OCI-LY1 (cell line): ENCODE measurements around the gene USP43.

Experiments used
- H2AFZ ChIP-seq: fragments of 200-600 bp; sonication (generic), shearing (Covaris generic); 2 replicates; pipeline ENCODE4 v1.6.0; 2014; ENCODE audit warnings: antibody characterized with exemption, mild to moderate bottlenecking, low read length
- H3F3A ChIP-seq: fragments of 200-600 bp; sonication (generic), shearing (Covaris generic); 2 replicates; pipeline ENCODE4 v1.6.0; 2014; ENCODE audit warnings: mild to moderate bottlenecking, antibody characterized with exemption, low read length, moderate library complexity; ENCODE audit not compliant: insufficient read depth
- H3K27ac ChIP-seq: fragments of 200-600 bp; sonication (generic); 2 replicates; pipeline ENCODE4 v1.5.1; 2014; ENCODE audit warnings: low read length, mixed run types, mild to moderate bottlenecking, low read depth; ENCODE audit not compliant: poor library complexity, severe bottlenecking
- H3K27me3 ChIP-seq: fragments of 200-600 bp; sonication (generic); 2 replicates; pipeline ENCODE4 v1.6.0; 2014; ENCODE audit warnings: antibody characterized with exemption, mild to moderate bottlenecking, low read length, moderate library complexity; ENCODE audit not compliant: insufficient read depth
- H3K36me3 ChIP-seq: fragments of 200-600 bp; sonication (generic); 2 replicates; pipeline ENCODE4 v1.6.1; 2014; ENCODE audit warnings: mild to moderate bottlenecking, antibody characterized with exemption, low read length, moderate library complexity, mixed read lengths; ENCODE audit not compliant: insufficient read depth
- H3K4me1 ChIP-seq: fragments of 200-600 bp; sonication (generic); 2 replicates; pipeline ENCODE4 v1.5.1; 2014; ENCODE audit warnings: mild to moderate bottlenecking, low read length, moderate library complexity; ENCODE audit not compliant: insufficient read depth, severe bottlenecking
- H3K4me2 ChIP-seq: fragments of 200-600 bp; sonication (generic), shearing (Covaris generic); 2 replicates; pipeline ENCODE4 v1.6.1; 2014; ENCODE audit warnings: low read length
- H3K4me3 ChIP-seq: fragments of 200-600 bp; sonication (generic); 2 replicates; pipeline ENCODE4 v1.5.1; 2014; ENCODE audit warnings: low read length, low read depth, mild to moderate bottlenecking, mixed read lengths; ENCODE audit not compliant: poor library complexity, severe bottlenecking
- H3K79me2 ChIP-seq: fragments of 200-600 bp; shearing (Covaris generic); 2 replicates; pipeline ENCODE4 v1.6.1; 2016; ENCODE audit warnings: mixed run types, low read length, mixed read lengths; ENCODE audit not compliant: insufficient read depth
- H3K9ac ChIP-seq: fragments of 200-600 bp; sonication (generic), shearing (Covaris generic); 2 replicates; pipeline ENCODE4 v1.6.1; 2014; ENCODE audit warnings: mild to moderate bottlenecking, low read length, mixed read lengths
- H3K9me2 ChIP-seq: fragments of 200-600 bp; sonication (generic), shearing (Covaris generic); 2 replicates; pipeline ENCODE4 v1.6.1; 2014; ENCODE audit warnings: low read depth, mild to moderate bottlenecking, low read length, mixed read lengths
- H3K9me3 ChIP-seq: fragments of 200-600 bp; shearing (Covaris generic); 2 replicates; pipeline ENCODE4 v1.6.1; 2014; ENCODE audit warnings: low read length, mixed read lengths
- H4K20me1 ChIP-seq: fragments of 200-600 bp; sonication (generic), shearing (Covaris generic); 2 replicates; pipeline ENCODE4 v1.6.0; 2016; ENCODE audit warnings: mild to moderate bottlenecking, low read length; ENCODE audit not compliant: insufficient read depth
- EZH2 ChIP-seq: fragments of 200-600 bp; sonication (generic), shearing (Covaris generic); IDR thresholded peaks from 2 replicates; pipeline ENCODE4 v1.8.0; 2017; ENCODE audit warnings: borderline replicate concordance, mixed run types, mild to moderate bottlenecking, antibody characterized with exemption, low read length, moderate library complexity, mixed read lengths
- TF ChIP-seq, protein P1 (sequence below): fragments of 200-600 bp; sonication (generic), shearing (Covaris generic); IDR thresholded peaks from 2 replicates; pipeline ENCODE4 v1.5.1; 2017; ENCODE audit warnings: mild to moderate bottlenecking, antibody characterized with exemption, low read length, moderate library complexity, mixed read lengths

The USP43 gene

DNA sequence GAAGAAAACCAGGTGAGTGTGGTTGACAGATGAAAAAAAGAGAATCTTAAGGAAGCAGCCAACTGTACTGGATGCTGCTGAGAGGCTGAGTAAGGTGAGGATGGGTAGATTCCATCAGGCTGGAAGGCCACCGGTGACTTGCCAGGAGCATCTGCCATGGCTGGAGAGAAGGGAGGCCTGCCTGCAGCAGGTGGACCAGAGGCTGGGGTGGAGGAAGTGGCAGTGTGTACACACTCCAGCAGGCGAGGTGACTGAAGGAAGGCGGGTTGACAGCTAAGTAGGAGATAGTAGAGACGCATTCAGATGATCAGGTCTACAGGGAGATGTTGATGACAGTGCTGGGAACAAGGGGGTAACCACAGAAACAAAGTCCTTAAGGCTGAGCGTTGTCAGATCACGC lies 69.5 kb downstream of the USP43 start:
- Histone ChIP-seq H3K4me3 (no peak overlapping the region), H3K9ac (no peak overlapping the region), H2AFZ (no peak overlapping the region), H3K79me2 (no peaks in the 10 kb centered on the region), H3F3A (no peaks in the 10 kb centered on the region), H3K9me2 (no peaks in the 10 kb centered on the region), H3K4me1 (no peaks in the 10 kb centered on the region), H3K4me2 (no peak overlapping the region), H3K36me3 (no peaks in the 10 kb centered on the region), H4K20me1 (no peaks in the 10 kb centered on the region), H3K9me3 (no peaks in the 10 kb centered on the region), H3K27ac (no peak overlapping the region), H3K27me3 (no peaks in the 10 kb centered on the region)
- TF ChIP-seq EZH2 = no peak
- TF ChIP-seq, protein P1, sequence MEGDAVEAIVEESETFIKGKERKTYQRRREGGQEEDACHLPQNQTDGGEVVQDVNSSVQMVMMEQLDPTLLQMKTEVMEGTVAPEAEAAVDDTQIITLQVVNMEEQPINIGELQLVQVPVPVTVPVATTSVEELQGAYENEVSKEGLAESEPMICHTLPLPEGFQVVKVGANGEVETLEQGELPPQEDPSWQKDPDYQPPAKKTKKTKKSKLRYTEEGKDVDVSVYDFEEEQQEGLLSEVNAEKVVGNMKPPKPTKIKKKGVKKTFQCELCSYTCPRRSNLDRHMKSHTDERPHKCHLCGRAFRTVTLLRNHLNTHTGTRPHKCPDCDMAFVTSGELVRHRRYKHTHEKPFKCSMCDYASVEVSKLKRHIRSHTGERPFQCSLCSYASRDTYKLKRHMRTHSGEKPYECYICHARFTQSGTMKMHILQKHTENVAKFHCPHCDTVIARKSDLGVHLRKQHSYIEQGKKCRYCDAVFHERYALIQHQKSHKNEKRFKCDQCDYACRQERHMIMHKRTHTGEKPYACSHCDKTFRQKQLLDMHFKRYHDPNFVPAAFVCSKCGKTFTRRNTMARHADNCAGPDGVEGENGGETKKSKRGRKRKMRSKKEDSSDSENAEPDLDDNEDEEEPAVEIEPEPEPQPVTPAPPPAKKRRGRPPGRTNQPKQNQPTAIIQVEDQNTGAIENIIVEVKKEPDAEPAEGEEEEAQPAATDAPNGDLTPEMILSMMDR = no peak

DNA sequence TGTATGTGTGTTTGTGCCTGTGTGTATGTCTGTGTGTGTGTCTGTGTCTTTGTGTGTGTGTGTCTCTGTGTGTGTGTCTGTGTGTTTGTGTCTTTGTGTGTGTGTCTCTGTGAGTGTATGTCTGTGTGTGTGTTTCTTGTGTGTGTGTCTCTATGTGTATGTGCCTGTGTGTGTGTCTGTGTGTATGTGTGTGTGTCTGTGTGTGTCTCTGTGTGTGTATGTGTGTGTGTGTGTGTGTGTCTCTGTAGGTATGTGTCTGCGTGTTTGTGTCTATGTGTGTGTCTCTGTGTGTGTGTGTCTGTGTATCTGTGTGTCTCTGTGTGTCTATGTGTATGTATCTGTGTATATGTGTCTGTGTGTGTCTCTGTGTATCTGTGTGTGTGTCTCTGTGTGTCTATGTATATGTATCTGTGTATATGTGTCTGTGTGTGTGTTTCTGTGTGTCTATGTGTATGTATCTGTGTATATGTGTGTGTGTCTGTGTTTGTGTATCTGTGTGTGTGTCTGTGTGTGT lies 70.2 kb downstream of the USP43 start:
- no peak overlapping the region for H2AFZ ChIP-seq
- H4K20me1 ChIP-seq = no peaks in the 10 kb centered on the region
- H3K9me3 ChIP-seq = no peaks in the 10 kb centered on the region
- TF ChIP-seq EZH2 = no peak
- TF ChIP-seq, protein P1 = no peak
- no peaks in the 10 kb centered on the region for H3K4me1 ChIP-seq
- no peak overlapping the region for H3K9ac ChIP-seq
- no peaks in the 10 kb centered on the region for H3K9me2 ChIP-seq
- no peaks in the 10 kb centered on the region for H3K79me2 ChIP-seq
- H3K4me2 ChIP-seq = no peak overlapping the region
- H3K4me3 ChIP-seq = no peak overlapping the region
- no peaks in the 10 kb centered on the region for H3F3A ChIP-seq
- no peaks in the 10 kb centered on the region for H3K36me3 ChIP-seq
- no peaks in the 10 kb centered on the region for H3K27me3 ChIP-seq
- H3K27ac ChIP-seq = no peak overlapping the region

DNA sequence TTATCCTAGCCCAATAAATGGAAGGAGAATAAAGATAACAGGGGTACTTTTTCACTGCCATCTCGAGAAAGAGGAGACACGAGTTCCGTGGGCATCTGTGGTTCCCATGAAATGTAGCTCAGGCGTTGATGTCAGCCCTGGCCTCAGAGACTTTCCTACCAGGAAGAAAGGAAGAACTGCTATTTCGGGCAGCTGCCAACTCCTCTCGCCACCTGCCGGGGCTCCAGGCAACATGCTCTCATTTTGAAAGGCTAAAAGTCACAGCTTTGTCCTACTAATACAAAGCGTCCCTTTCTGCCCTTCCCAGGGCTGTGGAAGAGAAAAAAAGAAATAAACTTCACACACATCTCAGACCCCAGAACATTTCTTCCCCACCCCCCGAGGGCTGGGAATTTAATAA lies 80.3 kb downstream of the USP43 start:
- Histone ChIP-seq H3F3A (no peaks in the 10 kb centered on the region), H3K9ac (no peak overlapping the region), H2AFZ (no peak overlapping the region), H3K27ac (no peak overlapping the region), H3K79me2 (no peaks in the 10 kb centered on the region), H3K4me3 (no peak overlapping the region), H3K27me3 (no peaks in the 10 kb centered on the region), H3K4me2 (no peak overlapping the region), H4K20me1 (no peaks in the 10 kb centered on the region), H3K4me1 (no peaks in the 10 kb centered on the region), H3K9me2 (no peaks in the 10 kb centered on the region), H3K9me3 (no peaks in the 10 kb centered on the region), H3K36me3 (no peaks in the 10 kb centered on the region)
- TF ChIP-seq, protein P1 = no peak
- no peak for TF ChIP-seq EZH2
